OCI-LY1 (cell line): ENCODE data around the gene KRT5.

Experiments
- H2AFZ ChIP-seq: fragments of 200-600 bp; sonication (generic), shearing (Covaris generic); 2 replicates; pipeline ENCODE4 v1.6.0; 2014; ENCODE audit warnings: antibody characterized with exemption, mild to moderate bottlenecking, low read length
- H3F3A ChIP-seq: fragments of 200-600 bp; sonication (generic), shearing (Covaris generic); 2 replicates; pipeline ENCODE4 v1.6.0; 2014; ENCODE audit warnings: mild to moderate bottlenecking, antibody characterized with exemption, low read length, moderate library complexity; ENCODE audit not compliant: insufficient read depth
- H3K27ac ChIP-seq: fragments of 200-600 bp; sonication (generic); 2 replicates; pipeline ENCODE4 v1.5.1; 2014; ENCODE audit warnings: low read length, mixed run types, mild to moderate bottlenecking, low read depth; ENCODE audit not compliant: poor library complexity, severe bottlenecking
- H3K27me3 ChIP-seq: fragments of 200-600 bp; sonication (generic); 2 replicates; pipeline ENCODE4 v1.6.0; 2014; ENCODE audit warnings: antibody characterized with exemption, mild to moderate bottlenecking, low read length, moderate library complexity; ENCODE audit not compliant: insufficient read depth
- H3K36me3 ChIP-seq: fragments of 200-600 bp; sonication (generic); 2 replicates; pipeline ENCODE4 v1.6.1; 2014; ENCODE audit warnings: mild to moderate bottlenecking, antibody characterized with exemption, low read length, moderate library complexity, mixed read lengths; ENCODE audit not compliant: insufficient read depth
- H3K4me1 ChIP-seq: fragments of 200-600 bp; sonication (generic); 2 replicates; pipeline ENCODE4 v1.5.1; 2014; ENCODE audit warnings: mild to moderate bottlenecking, low read length, moderate library complexity; ENCODE audit not compliant: insufficient read depth, severe bottlenecking
- H3K4me2 ChIP-seq: fragments of 200-600 bp; sonication (generic), shearing (Covaris generic); 2 replicates; pipeline ENCODE4 v1.6.1; 2014; ENCODE audit warnings: low read length
- H3K4me3 ChIP-seq: fragments of 200-600 bp; sonication (generic); 2 replicates; pipeline ENCODE4 v1.5.1; 2014; ENCODE audit warnings: low read length, low read depth, mild to moderate bottlenecking, mixed read lengths; ENCODE audit not compliant: poor library complexity, severe bottlenecking
- H3K79me2 ChIP-seq: fragments of 200-600 bp; shearing (Covaris generic); 2 replicates; pipeline ENCODE4 v1.6.1; 2016; ENCODE audit warnings: mixed run types, low read length, mixed read lengths; ENCODE audit not compliant: insufficient read depth
- H3K9ac ChIP-seq: fragments of 200-600 bp; sonication (generic), shearing (Covaris generic); 2 replicates; pipeline ENCODE4 v1.6.1; 2014; ENCODE audit warnings: mild to moderate bottlenecking, low read length, mixed read lengths
- H3K9me2 ChIP-seq: fragments of 200-600 bp; sonication (generic), shearing (Covaris generic); 2 replicates; pipeline ENCODE4 v1.6.1; 2014; ENCODE audit warnings: low read depth, mild to moderate bottlenecking, low read length, mixed read lengths
- H3K9me3 ChIP-seq: fragments of 200-600 bp; shearing (Covaris generic); 2 replicates; pipeline ENCODE4 v1.6.1; 2014; ENCODE audit warnings: low read length, mixed read lengths
- H4K20me1 ChIP-seq: fragments of 200-600 bp; sonication (generic), shearing (Covaris generic); 2 replicates; pipeline ENCODE4 v1.6.0; 2016; ENCODE audit warnings: mild to moderate bottlenecking, low read length; ENCODE audit not compliant: insufficient read depth
- CTCF ChIP-seq: fragments of 200-600 bp; sonication (generic), shearing (Covaris generic); IDR thresholded peaks from 2 replicates; pipeline ENCODE4 v1.5.1; 2017; ENCODE audit warnings: mild to moderate bottlenecking, antibody characterized with exemption, low read length, moderate library complexity, mixed read lengths
- EZH2 ChIP-seq: fragments of 200-600 bp; sonication (generic), shearing (Covaris generic); IDR thresholded peaks from 2 replicates; pipeline ENCODE4 v1.8.0; 2017; ENCODE audit warnings: borderline replicate concordance, mixed run types, mild to moderate bottlenecking, antibody characterized with exemption, low read length, moderate library complexity, mixed read lengths

Gene KRT5

GRCh38 chr12:52530366-52530765, 10.2 kb upstream of the KRT5 start:
- H4K20me1 ChIP-seq: no peaks in the 10 kb centered on the region
- H2AFZ ChIP-seq: no peak overlapping the region
- no peaks in the 10 kb centered on the region for H3K9me3 ChIP-seq
- H3K36me3 ChIP-seq: no peaks in the 10 kb centered on the region
- H3K9me2 ChIP-seq: no peaks in the 10 kb centered on the region
- H3K4me1 ChIP-seq: no peaks in the 10 kb centered on the region
- no peak overlapping the region for H3K27ac ChIP-seq
- H3K4me2 ChIP-seq: no peak overlapping the region
- H3K9ac ChIP-seq: no peak overlapping the region
- H3K4me3 ChIP-seq: no peak overlapping the region
- TF ChIP-seq EZH2 (no peak), CTCF (no peak)
- H3F3A ChIP-seq: no peaks in the 10 kb centered on the region
- H3K79me2 ChIP-seq: no peaks in the 10 kb centered on the region
- no peaks in the 10 kb centered on the region; the same call in 1 of the 2 replicates for H3K27me3 ChIP-seq

GRCh38 chr12:52529846-52530245, 9.7 kb upstream of the KRT5 start:
- H4K20me1 ChIP-seq: no peaks in the 10 kb centered on the region
- no peak overlapping the region for H3K27ac ChIP-seq
- no peak overlapping the region for H3K4me2 ChIP-seq
- H3K4me3 ChIP-seq: no peak overlapping the region
- H3K9me3 ChIP-seq: no peaks in the 10 kb centered on the region
- H3K36me3 ChIP-seq: no peaks in the 10 kb centered on the region
- H2AFZ ChIP-seq: no peak overlapping the region
- no peaks in the 10 kb centered on the region; the same call in 1 of the 2 replicates for H3K27me3 ChIP-seq
- H3K79me2 ChIP-seq: no peaks in the 10 kb centered on the region
- no peaks in the 10 kb centered on the region for H3F3A ChIP-seq
- TF ChIP-seq EZH2 (no peak), CTCF (no peak)
- no peaks in the 10 kb centered on the region for H3K4me1 ChIP-seq
- no peak overlapping the region for H3K9ac ChIP-seq
- H3K9me2 ChIP-seq: no peaks in the 10 kb centered on the region

GRCh38 chr12:52529417-52529816, 9.2 kb upstream of the KRT5 start:
- no peaks in the 10 kb centered on the region for H3K4me1 ChIP-seq
- no peaks in the 10 kb centered on the region for H4K20me1 ChIP-seq
- no peaks in the 10 kb centered on the region; the same call in 1 of the 2 replicates for H3K27me3 ChIP-seq
- H3K79me2 ChIP-seq: no peaks in the 10 kb centered on the region
- no peak overlapping the region for H2AFZ ChIP-seq
- H3K4me2 ChIP-seq: no peak overlapping the region
- no peaks in the 10 kb centered on the region for H3K36me3 ChIP-seq
- no peaks in the 10 kb centered on the region for H3K9me2 ChIP-seq
- H3K27ac ChIP-seq: no peak overlapping the region
- no peak overlapping the region for H3K9ac ChIP-seq
- TF ChIP-seq EZH2: no peak
- TF ChIP-seq CTCF: no peak
- H3K9me3 ChIP-seq: no peaks in the 10 kb centered on the region
- H3K4me3 ChIP-seq: no peak overlapping the region
- no peaks in the 10 kb centered on the region for H3F3A ChIP-seq
